HepG2 (cell line): ENCODE measurements around the gene KMT2D. TPM values are rescaled to one million over a fixed set of nuclear protein-coding genes. Genes with fewer than 3 reads are reported as not detected.

ENCODE experiments used
- ATF7 ChIP-seq, 2 experiments: fragments of 450-650 bp in 1 of 2; sonication (generic) in 1 of 2; formaldehyde crosslinking in 1 of 2; IDR thresholded peaks; 2 replicates each; pipeline versions ENCODE4 v1.4.0 to v1.6.1; 2016 to 2020; ENCODE audit warnings: antibody characterized with exemption in 1 of 2, mild to moderate bottlenecking in 1 of 2, missing genetic modification reagents in 1 of 2
- CREM ChIP-seq, 2 experiments: sonication (generic) in 1 of 2; formaldehyde crosslinking in 1 of 2; IDR thresholded peaks; 2 replicates each; pipeline versions ENCODE4 v1.4.0 to v1.6.1; 2016 to 2020; ENCODE audit warnings: antibody characterized with exemption in 1 of 2, mild to moderate bottlenecking in 1 of 2, missing genetic modification reagents in 1 of 2
- ETV6 ChIP-seq: sonication (generic); formaldehyde crosslinking; conservative IDR thresholded peaks from 2 replicates; pipeline ENCODE4 v1.4.0; 2020; ENCODE audit warnings: missing genetic modification reagents
- GATAD2A ChIP-seq: IDR thresholded peaks from 2 replicates; pipeline ENCODE4 v1.6.1; 2016
- GPN1 ChIP-seq: sonication (generic); formaldehyde crosslinking; IDR thresholded peaks from 2 replicates; pipeline ENCODE4 v1.5.1; 2020; ENCODE audit warnings: missing genetic modification reagents, borderline replicate concordance
- HNRNPLL ChIP-seq: fragments of 200-400 bp; formaldehyde crosslinking; IDR thresholded peaks from 2 replicates; pipeline ENCODE4 v1.6.1; 2017; ENCODE audit warnings: mild to moderate bottlenecking, low read depth, low read length; ENCODE audit not compliant: poor library complexity, severe bottlenecking
- IKZF1 ChIP-seq: fragments of 450-650 bp; IDR thresholded peaks from 2 replicates; pipeline ENCODE4 v1.7.1; 2016
- MAZ ChIP-seq, 2 experiments: sonication (generic) in 1 of 2; formaldehyde crosslinking in 1 of 2; IDR thresholded peaks; 2 replicates each; pipeline versions ENCODE4 v1.5.0 to v1.6.1; 2012 to 2020; ENCODE audit warnings: low read depth in 2 of 2, mild to moderate bottlenecking in 2 of 2, borderline replicate concordance in 1 of 2, improper control_type of control experiment in 1 of 2, low read length in 1 of 2, missing genetic modification reagents in 1 of 2, moderate library complexity in 1 of 2
- NFE2 ChIP-seq: sonication (generic); formaldehyde crosslinking; IDR thresholded peaks from 2 replicates; pipeline ENCODE4 v1.4.0; 2020; ENCODE audit warnings: missing genetic modification reagents
- PCBP1 ChIP-seq: fragments of 200-400 bp; formaldehyde crosslinking; IDR thresholded peaks from 2 replicates; pipeline ENCODE4 v1.6.1; 2017; ENCODE audit warnings: mild to moderate bottlenecking, low read depth, low read length, borderline replicate concordance
- RNF2 ChIP-seq: fragments of 450-650 bp; conservative IDR thresholded peaks from 2 replicates; pipeline ENCODE4 v1.6.1; 2016; ENCODE audit warnings: low read depth
- SMARCC2 ChIP-seq: fragments of 450-650 bp; IDR thresholded peaks from 2 replicates; pipeline ENCODE4 v1.6.1; 2017; ENCODE audit warnings: antibody characterized with exemption, mild to moderate bottlenecking
- SP2 ChIP-seq: sonication (generic); formaldehyde crosslinking; IDR thresholded peaks from 2 replicates; pipeline ENCODE4 v1.5.1; 2020; ENCODE audit warnings: mild to moderate bottlenecking, missing genetic modification reagents
- SSRP1 ChIP-seq: IDR thresholded peaks from 2 replicates; pipeline ENCODE4 v1.6.1; 2016; ENCODE audit warnings: control low read depth
- TGIF2 ChIP-seq: IDR thresholded peaks from 2 replicates; pipeline ENCODE4 v1.6.1; 2016; ENCODE audit warnings: control low read depth, missing compliant biosample characterization
- TMF1 ChIP-seq: sonication (generic); formaldehyde crosslinking; IDR thresholded peaks from 2 replicates; pipeline ENCODE4 v1.8.1; 2022; ENCODE audit warnings: low read depth, missing genetic modification reagents
- ZSCAN12 ChIP-seq: sonication (generic); formaldehyde crosslinking; IDR thresholded peaks from 2 replicates; pipeline ENCODE4 v1.9.0; 2021; ENCODE audit warnings: mild to moderate bottlenecking, missing genetic modification reagents
- polyA plus RNA-seq, 8 experiments: library from polyadenylated mRNA; depleted of rRNA in 3 of 8; stranded (reverse) in 7 of 8; unstranded in 1 of 8; fragments of >200 nt; fragmentation: Illumina TruSeq in 4 of 8; extraction: Trizol in 4 of 8; gene quantifications; 2 replicates each; pipeline versions ENCODE4 v1.2.1 to v1.2.3, GENCODE V29; 2011 to 2016; ENCODE audit warnings: low read depth in 4 of 8, missing spikeins in 1 of 8, mixed read lengths in 1 of 8; ENCODE audit not compliant: insufficient read depth in 1 of 8
- total RNA-seq, 5 experiments: library from RNA; depleted of rRNA; stranded (reverse); fragments of >200 nt; fragmentation: Illumina TruSeq; extraction: Trizol; gene quantifications; 2 replicates each; pipeline ENCODE4 v1.2.3, GENCODE V29; 2016; ENCODE audit warnings: low read depth in 1 of 5
- TF ChIP-seq, protein P1 (sequence below): sonication (generic); formaldehyde crosslinking; IDR thresholded peaks from 2 replicates; pipeline ENCODE4 v1.8.0; 2022; ENCODE audit warnings: missing genetic modification reagents, mild to moderate bottlenecking, borderline replicate concordance
- TF ChIP-seq, protein P2 (sequence below): sonication (generic); formaldehyde crosslinking; conservative IDR thresholded peaks from 2 replicates; pipeline ENCODE4 v1.8.0; 2022; ENCODE audit warnings: mild to moderate bottlenecking, moderate library complexity, missing genetic modification reagents
- TF ChIP-seq, protein P3 (sequence below): sonication (generic); formaldehyde crosslinking; IDR thresholded peaks from 2 replicates; pipeline ENCODE4 v1.8.0; 2022; ENCODE audit warnings: mild to moderate bottlenecking, missing genetic modification reagents
- TF ChIP-seq, protein P4 (sequence below): conservative IDR thresholded peaks from 2 replicates; pipeline ENCODE4 v1.6.1; 2018; ENCODE audit warnings: missing genetic modification reagents

The KMT2D gene
- total and polyA plus RNA-seq, 2 of the 13 experiments (the other 11 are each of a cell fraction or from before 2014, with no cell fraction given) = 8.1 to 10.4 TPM

DNA sequence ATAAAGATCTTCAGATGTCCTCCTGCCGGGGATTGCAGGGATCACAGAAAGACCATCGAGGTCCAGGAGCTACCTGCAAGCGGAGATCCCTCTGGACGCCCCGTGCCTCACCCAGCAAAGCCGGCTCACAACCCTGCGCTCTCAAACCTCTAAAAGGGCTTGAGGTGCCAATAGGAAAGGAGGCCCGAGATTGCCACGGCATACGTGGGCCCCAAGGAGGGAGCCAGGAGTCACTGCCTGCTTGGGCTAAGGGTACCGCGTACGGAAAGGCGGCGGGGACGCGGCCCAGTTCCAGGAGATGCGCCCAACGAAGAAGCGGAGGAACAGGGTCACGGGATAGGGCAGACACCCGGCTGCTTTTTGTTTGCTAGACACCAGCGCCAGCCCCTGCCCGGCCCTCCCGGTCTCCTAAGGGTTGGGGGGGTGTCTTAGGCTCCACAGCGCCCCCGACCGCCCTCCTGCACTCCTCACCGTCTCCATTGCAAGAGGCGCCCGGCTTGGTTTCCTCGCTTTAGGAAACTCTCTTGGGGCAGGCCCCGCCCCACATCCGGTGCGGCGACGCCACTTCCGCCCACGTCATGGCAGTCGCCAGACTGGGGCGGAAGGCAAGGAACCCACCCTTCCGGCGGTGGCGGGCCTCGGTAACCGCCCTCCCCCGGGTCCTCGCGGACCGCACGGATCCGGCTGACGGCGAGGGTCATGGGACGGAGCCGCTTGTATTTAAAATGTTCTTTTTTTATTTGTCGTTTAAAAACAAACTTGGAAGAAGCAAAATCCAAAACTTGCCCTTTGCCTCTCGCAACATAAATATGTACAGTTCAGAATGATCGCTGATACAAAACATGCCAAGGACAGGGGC is 42.1 kb downstream of the KMT2D start, which contains the start of gene PRKAG1 (continued):
- TF ChIP-seq IKZF1 (no peak), ATF7 (IDR thresholded peaks at IDR 0.05) (no peak), ATF7 (CRISPR knock-in tag; IDR thresholded peaks at IDR 0.05) (0 out of 2 replicates have a peak, but pooled peaks have one; percentile 52), TGIF2 (CRISPR knock-in tag) (no peak), SP2 (CRISPR knock-in tag) (peak; percentile 76), SMARCC2 (no peak), PCBP1 (no peak), GPN1 (no peak), MAZ (IDR thresholded peaks at IDR 0.05; ENCODE audit: borderline replicate concordance, low read depth, low read length) (no peak), MAZ (CRISPR knock-in tag; IDR thresholded peaks at IDR 0.05; ENCODE audit: low read depth) (peak; percentile 61), TMF1 (CRISPR knock-in tag) (peak; percentile 57; the same call in 1 of the 2 replicates), CREM (IDR thresholded peaks at IDR 0.05) (peak; percentile 92), CREM (CRISPR knock-in tag; IDR thresholded peaks at IDR 0.05) (no peak), GATAD2A (CRISPR knock-in tag) (peak; percentile 78), NFE2 (no peak), ETV6 (CRISPR knock-in tag) (no peak), RNF2 (no peak; the same call in 1 of the 2 replicates), SSRP1 (CRISPR knock-in tag) (no peak), ZSCAN12 (CRISPR knock-in tag) (0 out of 2 replicates have a peak, but pooled peaks have one; percentile 45), HNRNPLL (peak; percentile 71)
- TF ChIP-seq, protein P1, sequence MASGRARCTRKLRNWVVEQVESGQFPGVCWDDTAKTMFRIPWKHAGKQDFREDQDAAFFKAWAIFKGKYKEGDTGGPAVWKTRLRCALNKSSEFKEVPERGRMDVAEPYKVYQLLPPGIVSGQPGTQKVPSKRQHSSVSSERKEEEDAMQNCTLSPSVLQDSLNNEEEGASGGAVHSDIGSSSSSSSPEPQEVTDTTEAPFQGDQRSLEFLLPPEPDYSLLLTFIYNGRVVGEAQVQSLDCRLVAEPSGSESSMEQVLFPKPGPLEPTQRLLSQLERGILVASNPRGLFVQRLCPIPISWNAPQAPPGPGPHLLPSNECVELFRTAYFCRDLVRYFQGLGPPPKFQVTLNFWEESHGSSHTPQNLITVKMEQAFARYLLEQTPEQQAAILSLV (CRISPR knock-in tag) = peak; percentile 82; the same call in 1 of the 2 replicates
- TF ChIP-seq, protein P2, sequence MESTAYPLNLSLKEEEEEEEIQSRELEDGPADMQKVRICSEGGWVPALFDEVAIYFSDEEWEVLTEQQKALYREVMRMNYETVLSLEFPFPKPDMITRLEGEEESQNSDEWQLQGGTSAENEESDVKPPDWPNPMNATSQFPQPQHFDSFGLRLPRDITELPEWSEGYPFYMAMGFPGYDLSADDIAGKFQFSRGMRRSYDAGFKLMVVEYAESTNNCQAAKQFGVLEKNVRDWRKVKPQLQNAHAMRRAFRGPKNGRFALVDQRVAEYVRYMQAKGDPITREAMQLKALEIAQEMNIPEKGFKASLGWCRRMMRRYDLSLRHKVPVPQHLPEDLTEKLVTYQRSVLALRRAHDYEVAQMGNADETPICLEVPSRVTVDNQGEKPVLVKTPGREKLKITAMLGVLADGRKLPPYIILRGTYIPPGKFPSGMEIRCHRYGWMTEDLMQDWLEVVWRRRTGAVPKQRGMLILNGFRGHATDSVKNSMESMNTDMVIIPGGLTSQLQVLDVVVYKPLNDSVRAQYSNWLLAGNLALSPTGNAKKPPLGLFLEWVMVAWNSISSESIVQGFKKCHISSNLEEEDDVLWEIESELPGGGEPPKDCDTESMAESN = no peak; the same call in 1 of the 2 replicates
- TF ChIP-seq, protein P3, sequence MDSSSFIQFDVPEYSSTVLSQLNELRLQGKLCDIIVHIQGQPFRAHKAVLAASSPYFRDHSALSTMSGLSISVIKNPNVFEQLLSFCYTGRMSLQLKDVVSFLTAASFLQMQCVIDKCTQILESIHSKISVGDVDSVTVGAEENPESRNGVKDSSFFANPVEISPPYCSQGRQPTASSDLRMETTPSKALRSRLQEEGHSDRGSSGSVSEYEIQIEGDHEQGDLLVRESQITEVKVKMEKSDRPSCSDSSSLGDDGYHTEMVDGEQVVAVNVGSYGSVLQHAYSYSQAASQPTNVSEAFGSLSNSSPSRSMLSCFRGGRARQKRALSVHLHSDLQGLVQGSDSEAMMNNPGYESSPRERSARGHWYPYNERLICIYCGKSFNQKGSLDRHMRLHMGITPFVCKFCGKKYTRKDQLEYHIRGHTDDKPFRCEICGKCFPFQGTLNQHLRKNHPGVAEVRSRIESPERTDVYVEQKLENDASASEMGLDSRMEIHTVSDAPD (CRISPR knock-in tag) = no peak
- TF ChIP-seq, protein P4, sequence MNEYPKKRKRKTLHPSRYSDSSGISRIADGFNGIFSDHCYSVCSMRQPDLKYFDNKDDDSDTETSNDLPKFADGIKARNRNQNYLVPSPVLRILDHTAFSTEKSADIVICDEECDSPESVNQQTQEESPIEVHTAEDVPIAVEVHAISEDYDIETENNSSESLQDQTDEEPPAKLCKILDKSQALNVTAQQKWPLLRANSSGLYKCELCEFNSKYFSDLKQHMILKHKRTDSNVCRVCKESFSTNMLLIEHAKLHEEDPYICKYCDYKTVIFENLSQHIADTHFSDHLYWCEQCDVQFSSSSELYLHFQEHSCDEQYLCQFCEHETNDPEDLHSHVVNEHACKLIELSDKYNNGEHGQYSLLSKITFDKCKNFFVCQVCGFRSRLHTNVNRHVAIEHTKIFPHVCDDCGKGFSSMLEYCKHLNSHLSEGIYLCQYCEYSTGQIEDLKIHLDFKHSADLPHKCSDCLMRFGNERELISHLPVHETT (CRISPR knock-in tag) = peak; percentile 96
